ENCODE results near the gene C11orf24. TPM values are rescaled to one million over a fixed set of nuclear protein-coding genes. Genes with fewer than 3 reads are reported as not detected.

The C11orf24 gene
- total and polyA plus RNA-seq, 9 of the 15 experiments (the other 6 are each of a cell fraction or from before 2014, with no cell fraction given), result 2.0 to 65.2 (median 32.5) TPM

DNA sequence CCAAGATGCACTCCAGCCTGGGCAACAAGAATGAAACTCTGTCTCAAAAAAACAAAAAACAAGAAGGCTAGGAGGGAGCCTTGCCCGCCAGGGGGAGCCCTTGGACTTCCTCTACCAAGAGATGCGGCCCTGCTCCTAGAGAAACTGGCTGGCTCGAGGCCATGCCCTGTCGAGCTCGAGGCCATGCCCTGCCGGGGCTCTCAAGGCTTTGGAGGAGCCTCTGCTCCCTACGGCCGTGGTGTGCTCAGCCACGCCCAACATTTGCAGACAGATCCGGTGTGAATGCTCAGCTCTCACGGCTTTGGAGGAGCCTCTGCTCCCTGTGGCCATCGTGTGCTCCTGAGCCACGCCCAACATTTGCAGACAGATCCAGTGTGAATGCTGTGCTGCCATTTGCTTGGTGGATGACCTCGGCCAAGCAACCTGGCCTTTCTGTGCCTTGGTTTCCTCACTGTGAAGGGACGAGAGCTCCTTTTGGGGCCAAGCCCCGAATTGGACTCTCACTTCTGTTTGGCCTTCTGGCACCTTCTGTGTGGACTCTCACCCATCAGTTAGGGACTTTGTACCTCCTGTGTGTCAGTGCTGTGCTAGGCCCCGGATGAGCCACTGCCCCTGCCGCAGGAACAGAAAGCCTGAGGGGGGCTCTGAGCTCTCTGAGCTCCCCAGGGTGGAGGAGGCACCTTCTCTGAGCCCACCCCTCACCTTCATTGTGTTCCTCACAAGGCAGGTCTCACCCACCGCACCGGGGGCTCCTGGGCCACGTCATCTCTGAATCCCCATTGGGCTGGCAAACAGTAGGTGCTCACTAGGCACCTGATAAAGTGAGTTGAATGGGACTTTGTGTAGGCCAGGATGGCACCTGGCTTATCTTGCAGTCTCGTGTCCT lies 14.1 kb downstream of the C11orf24 start (continued):
- TF ChIP-seq CBX1 (IDR thresholded peaks at IDR 0.05; ENCODE audit: low read depth), result no peak
- peak; percentile 51; the same call in 1 of the 2 replicates for TF ChIP-seq MYC (IDR thresholded peaks at IDR 0.05; ENCODE audit: low read depth, low read length)
- TF ChIP-seq MYC (CRISPR knock-in tag; IDR thresholded peaks at IDR 0.05; ENCODE audit: borderline replicate concordance, low read depth), result peak; percentile 72; the same call in 1 of the 2 replicates
- peak; percentile 37 for TF ChIP-seq CTCFL (IDR thresholded peaks at IDR 0.05; ENCODE audit: borderline replicate concordance, insufficient read depth, low read depth, low read length, poor library complexity, severe bottlenecking)
- no peak for TF ChIP-seq HMBOX1 (IDR thresholded peaks at IDR 0.05)
- TF ChIP-seq MAX (CRISPR knock-in tag; IDR thresholded peaks at IDR 0.05), result peak; percentile 80
- TF ChIP-seq ARID1B (IDR thresholded peaks at IDR 0.05), result peak; percentile 36; the same call in 1 of the 2 replicates
- TF ChIP-seq NFRKB (IDR thresholded peaks at IDR 0.05; ENCODE audit: low read depth), result no peak
- TF ChIP-seq RFX7 (CRISPR knock-in tag; IDR thresholded peaks at IDR 0.05), result no peak
- TF ChIP-seq ZNF644 (tag; IDR thresholded peaks at IDR 0.05; ENCODE audit: low read depth), result no peak
- TF ChIP-seq ZNF507 (tag; conservative IDR thresholded peaks at IDR 0.05), result no peak
- peak; percentile 88; the same call in 1 of the 2 replicates for TF ChIP-seq ZNF583 (CRISPR knock-in tag; IDR thresholded peaks at IDR 0.05)
- peak; percentile 68 for TF ChIP-seq ZNF766 (CRISPR knock-in tag; conservative IDR thresholded peaks at IDR 0.05)
- no peak for TF ChIP-seq ZNF561 (CRISPR knock-in tag; conservative IDR thresholded peaks at IDR 0.05)
- no peak for TF ChIP-seq PPARD (CRISPR knock-in tag; IDR thresholded peaks at IDR 0.05)
- no peak for TF ChIP-seq ESRRB (CRISPR knock-in tag; IDR thresholded peaks at IDR 0.05; ENCODE audit: borderline replicate concordance)
- no peak for TF ChIP-seq ZBTB8A (IDR thresholded peaks at IDR 0.05; ENCODE audit: partially characterized antibody)
- peak; percentile 73 for TF ChIP-seq TCFL5 (CRISPR knock-in tag; conservative IDR thresholded peaks at IDR 0.05)
- peak; percentile 24; the same call in 1 of the 2 replicates for TF ChIP-seq XRCC5 (IDR thresholded peaks at IDR 0.05; ENCODE audit: low read depth, low read length)
- TF ChIP-seq POLR3G (IDR thresholded peaks at IDR 0.05; ENCODE audit: extremely low read depth, insufficient read length, insufficient replicate concordance), result no peak
- TF ChIP-seq CBX2 (IDR thresholded peaks at IDR 0.05; ENCODE audit: insufficient read depth, low read length, poor library complexity, severe bottlenecking), result no peak
- TF ChIP-seq HNRNPUL1 (IDR thresholded peaks at IDR 0.05; ENCODE audit: low read length), result no peak
- TF ChIP-seq ZNF707 (CRISPR knock-in tag; conservative IDR thresholded peaks at IDR 0.05), result no peak
- TF ChIP-seq, protein P1, sequence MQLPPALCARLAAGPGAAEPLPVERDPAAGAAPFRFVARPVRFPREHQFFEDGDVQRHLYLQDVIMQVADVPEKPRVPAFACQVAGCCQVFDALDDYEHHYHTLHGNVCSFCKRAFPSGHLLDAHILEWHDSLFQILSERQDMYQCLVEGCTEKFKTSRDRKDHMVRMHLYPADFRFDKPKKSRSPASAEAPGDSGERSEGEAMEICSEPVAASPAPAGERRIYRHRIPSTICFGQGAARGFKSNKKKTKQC (CRISPR knock-in tag; IDR thresholded peaks at IDR 0.05), result peak; percentile 67
- TF ChIP-seq ZNF184 (CRISPR knock-in tag; IDR thresholded peaks at IDR 0.05), result no peak
- TF ChIP-seq ZNF551 (CRISPR knock-in tag; IDR thresholded peaks at IDR 0.05), result no peak
